Measurements from ENCODE around the gene PDE4D.

DNA sequence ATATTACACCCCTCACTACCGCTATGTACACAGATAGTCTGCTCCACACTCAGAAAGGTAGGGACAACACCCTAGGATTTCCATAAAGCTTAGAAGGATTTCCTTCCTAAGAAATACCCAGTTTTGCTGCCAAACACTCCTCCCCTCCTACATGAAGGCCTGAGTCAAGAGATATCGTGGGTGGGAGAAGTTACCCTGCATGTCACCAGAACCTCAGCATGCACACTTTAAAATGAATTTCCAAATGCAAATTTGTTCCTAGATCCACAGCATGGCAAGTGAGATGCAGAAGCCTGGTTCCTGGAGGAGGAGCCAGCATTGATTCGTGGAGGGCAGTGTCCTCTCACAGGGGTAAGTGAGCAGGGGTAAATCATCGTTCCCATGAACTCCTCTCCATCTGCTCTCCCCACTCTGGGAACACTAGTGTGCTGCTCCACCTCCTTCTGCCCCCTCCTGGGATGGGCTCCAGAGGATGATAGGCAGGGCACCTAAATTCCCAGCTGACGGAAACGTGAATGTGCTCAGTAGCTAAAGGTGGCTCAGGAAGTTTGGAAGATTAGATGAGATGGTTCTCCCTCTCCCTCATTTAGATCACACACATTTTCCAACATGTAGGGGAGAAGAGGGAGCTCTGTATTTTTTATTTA is 76.7 kb downstream of the PDE4D start:
- TF ChIP-seq, protein P1, sequence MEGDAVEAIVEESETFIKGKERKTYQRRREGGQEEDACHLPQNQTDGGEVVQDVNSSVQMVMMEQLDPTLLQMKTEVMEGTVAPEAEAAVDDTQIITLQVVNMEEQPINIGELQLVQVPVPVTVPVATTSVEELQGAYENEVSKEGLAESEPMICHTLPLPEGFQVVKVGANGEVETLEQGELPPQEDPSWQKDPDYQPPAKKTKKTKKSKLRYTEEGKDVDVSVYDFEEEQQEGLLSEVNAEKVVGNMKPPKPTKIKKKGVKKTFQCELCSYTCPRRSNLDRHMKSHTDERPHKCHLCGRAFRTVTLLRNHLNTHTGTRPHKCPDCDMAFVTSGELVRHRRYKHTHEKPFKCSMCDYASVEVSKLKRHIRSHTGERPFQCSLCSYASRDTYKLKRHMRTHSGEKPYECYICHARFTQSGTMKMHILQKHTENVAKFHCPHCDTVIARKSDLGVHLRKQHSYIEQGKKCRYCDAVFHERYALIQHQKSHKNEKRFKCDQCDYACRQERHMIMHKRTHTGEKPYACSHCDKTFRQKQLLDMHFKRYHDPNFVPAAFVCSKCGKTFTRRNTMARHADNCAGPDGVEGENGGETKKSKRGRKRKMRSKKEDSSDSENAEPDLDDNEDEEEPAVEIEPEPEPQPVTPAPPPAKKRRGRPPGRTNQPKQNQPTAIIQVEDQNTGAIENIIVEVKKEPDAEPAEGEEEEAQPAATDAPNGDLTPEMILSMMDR (IDR thresholded peaks at IDR 0.05 in 2 of 3, conservative IDR thresholded peaks at IDR 0.05 in 1 of 3; ENCODE audit: control insufficient read depth in 2 of 3, extremely low read depth in 1 of 3, insufficient read depth in 1 of 3, low read depth in 3 of 3, low read length in 3 of 3): no peak
- TF ChIP-seq, protein P2, sequence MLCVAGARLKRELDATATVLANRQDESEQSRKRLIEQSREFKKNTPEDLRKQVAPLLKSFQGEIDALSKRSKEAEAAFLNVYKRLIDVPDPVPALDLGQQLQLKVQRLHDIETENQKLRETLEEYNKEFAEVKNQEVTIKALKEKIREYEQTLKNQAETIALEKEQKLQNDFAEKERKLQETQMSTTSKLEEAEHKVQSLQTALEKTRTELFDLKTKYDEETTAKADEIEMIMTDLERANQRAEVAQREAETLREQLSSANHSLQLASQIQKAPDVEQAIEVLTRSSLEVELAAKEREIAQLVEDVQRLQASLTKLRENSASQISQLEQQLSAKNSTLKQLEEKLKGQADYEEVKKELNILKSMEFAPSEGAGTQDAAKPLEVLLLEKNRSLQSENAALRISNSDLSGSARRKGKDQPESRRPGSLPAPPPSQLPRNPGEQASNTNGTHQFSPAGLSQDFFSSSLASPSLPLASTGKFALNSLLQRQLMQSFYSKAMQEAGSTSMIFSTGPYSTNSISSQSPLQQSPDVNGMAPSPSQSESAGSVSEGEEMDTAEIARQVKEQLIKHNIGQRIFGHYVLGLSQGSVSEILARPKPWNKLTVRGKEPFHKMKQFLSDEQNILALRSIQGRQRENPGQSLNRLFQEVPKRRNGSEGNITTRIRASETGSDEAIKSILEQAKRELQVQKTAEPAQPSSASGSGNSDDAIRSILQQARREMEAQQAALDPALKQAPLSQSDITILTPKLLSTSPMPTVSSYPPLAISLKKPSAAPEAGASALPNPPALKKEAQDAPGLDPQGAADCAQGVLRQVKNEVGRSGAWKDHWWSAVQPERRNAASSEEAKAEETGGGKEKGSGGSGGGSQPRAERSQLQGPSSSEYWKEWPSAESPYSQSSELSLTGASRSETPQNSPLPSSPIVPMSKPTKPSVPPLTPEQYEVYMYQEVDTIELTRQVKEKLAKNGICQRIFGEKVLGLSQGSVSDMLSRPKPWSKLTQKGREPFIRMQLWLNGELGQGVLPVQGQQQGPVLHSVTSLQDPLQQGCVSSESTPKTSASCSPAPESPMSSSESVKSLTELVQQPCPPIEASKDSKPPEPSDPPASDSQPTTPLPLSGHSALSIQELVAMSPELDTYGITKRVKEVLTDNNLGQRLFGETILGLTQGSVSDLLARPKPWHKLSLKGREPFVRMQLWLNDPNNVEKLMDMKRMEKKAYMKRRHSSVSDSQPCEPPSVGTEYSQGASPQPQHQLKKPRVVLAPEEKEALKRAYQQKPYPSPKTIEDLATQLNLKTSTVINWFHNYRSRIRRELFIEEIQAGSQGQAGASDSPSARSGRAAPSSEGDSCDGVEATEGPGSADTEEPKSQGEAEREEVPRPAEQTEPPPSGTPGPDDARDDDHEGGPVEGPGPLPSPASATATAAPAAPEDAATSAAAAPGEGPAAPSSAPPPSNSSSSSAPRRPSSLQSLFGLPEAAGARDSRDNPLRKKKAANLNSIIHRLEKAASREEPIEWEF (IDR thresholded peaks at IDR 0.05; ENCODE audit: insufficient replicate concordance, low read depth, low read length): no peak
- TF ChIP-seq EP300 (IDR thresholded peaks at IDR 0.05; ENCODE audit: borderline replicate concordance in 1 of 2, control insufficient read depth in 1 of 2, low read depth in 2 of 2, low read length in 2 of 2): no peak

Measured in GM12878 (cell line).